ENCODE results near the gene SPATS2L.

GRCh38 chr2:200498402-200499162, 192.1 kb downstream of the SPATS2L start:
- TF ChIP-seq, protein P1, sequence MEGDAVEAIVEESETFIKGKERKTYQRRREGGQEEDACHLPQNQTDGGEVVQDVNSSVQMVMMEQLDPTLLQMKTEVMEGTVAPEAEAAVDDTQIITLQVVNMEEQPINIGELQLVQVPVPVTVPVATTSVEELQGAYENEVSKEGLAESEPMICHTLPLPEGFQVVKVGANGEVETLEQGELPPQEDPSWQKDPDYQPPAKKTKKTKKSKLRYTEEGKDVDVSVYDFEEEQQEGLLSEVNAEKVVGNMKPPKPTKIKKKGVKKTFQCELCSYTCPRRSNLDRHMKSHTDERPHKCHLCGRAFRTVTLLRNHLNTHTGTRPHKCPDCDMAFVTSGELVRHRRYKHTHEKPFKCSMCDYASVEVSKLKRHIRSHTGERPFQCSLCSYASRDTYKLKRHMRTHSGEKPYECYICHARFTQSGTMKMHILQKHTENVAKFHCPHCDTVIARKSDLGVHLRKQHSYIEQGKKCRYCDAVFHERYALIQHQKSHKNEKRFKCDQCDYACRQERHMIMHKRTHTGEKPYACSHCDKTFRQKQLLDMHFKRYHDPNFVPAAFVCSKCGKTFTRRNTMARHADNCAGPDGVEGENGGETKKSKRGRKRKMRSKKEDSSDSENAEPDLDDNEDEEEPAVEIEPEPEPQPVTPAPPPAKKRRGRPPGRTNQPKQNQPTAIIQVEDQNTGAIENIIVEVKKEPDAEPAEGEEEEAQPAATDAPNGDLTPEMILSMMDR (IDR thresholded peaks at IDR 0.05), result no peak
- TF ChIP-seq POLR2A (IDR thresholded peaks at IDR 0.05) (no peak), EP300 (IDR thresholded peaks at IDR 0.05) (no peak)

Data from ovary (tissue), 3 donors.